ENCODE data around the gene TSPAN2. TPM values are rescaled to one million over a fixed set of nuclear protein-coding genes. Genes with fewer than 3 reads are reported as not detected.
A peak's percentile ranks its signal among the peaks of the same experiment; 100 is the strongest.

The TSPAN2 gene
- total RNA-seq, 4 donors from 2014 or later = 2.8 to 7.8 (median 5.6) TPM

- no peak for TF ChIP-seq CTCF (IDR thresholded peaks at IDR 0.05)
- ATAC-seq (ENCODE audit: low FRiP score) = peak; percentile 81
- DNase-seq (ENCODE audit: low spot score) = no peak
Observed at GRCh38 chr1:115062542-115063004, 26.7 kb downstream of the TSPAN2 start.

GRCh38 chr1:115060501-115060900 lies 28.8 kb downstream of the TSPAN2 start:
- TF ChIP-seq CTCF (IDR thresholded peaks at IDR 0.05) = no peak
- ATAC-seq (ENCODE audit: low FRiP score) (no peak), DNase-seq (ENCODE audit: low spot score) (no peak)

- TF ChIP-seq CTCF (IDR thresholded peaks at IDR 0.05) = no peak
- DNase-seq (ENCODE audit: low spot score) = no peak
- no peak for ATAC-seq (ENCODE audit: low FRiP score)
Observed at GRCh38 chr1:115059316-115059715, 30.0 kb downstream of the TSPAN2 start.

- TF ChIP-seq CTCF (IDR thresholded peaks at IDR 0.05) = no peak
- DNase-seq (ENCODE audit: low spot score) = no peak
- ATAC-seq (ENCODE audit: low FRiP score) = no peak
Observed at GRCh38 chr1:115057661-115058254, 31.5 kb downstream of the TSPAN2 start.

- ATAC-seq (ENCODE audit: low FRiP score) (peak; percentile 72), DNase-seq (ENCODE audit: low spot score) (no peak)
- no peak for TF ChIP-seq CTCF (IDR thresholded peaks at IDR 0.05)
Observed at GRCh38 chr1:115056395-115056798, 32.9 kb downstream of the TSPAN2 start.

- TF ChIP-seq CTCF (IDR thresholded peaks at IDR 0.05) = no peak
- DNase-seq (ENCODE audit: low spot score) (peak; percentile 53), ATAC-seq (ENCODE audit: low FRiP score) (peak; percentile 55)
Observed at GRCh38 chr1:115052454-115053083, 36.7 kb downstream of the TSPAN2 start.

GRCh38 chr1:115051850-115052249 lies 37.5 kb downstream of the TSPAN2 start:
- DNase-seq (ENCODE audit: low spot score) (no peak), ATAC-seq (ENCODE audit: low FRiP score) (no peak)
- TF ChIP-seq CTCF (IDR thresholded peaks at IDR 0.05) = no peak
